HG02759 (cell line): ENCODE data around the gene LCNL1.

Experiments
- ATAC-seq: cut with Tn5 transposase; IDR thresholded peaks from one replicate; pipeline ENCODE4 v1.9.1; 2021; ENCODE audit warnings: mild to moderate bottlenecking, moderate library complexity; ENCODE audit not compliant: unreplicated experiment

Gene LCNL1

GRCh38 chr9:137008312-137008711 is 25.5 kb downstream of the LCNL1 start:
- no peak for ATAC-seq

- ATAC-seq, result no peak
Measured at GRCh38 chr9:137009217-137009616, 26.4 kb downstream of the LCNL1 start.

- ATAC-seq, result no peak
Measured at GRCh38 chr9:137009938-137010732, 27.3 kb downstream of the LCNL1 start.

- no peak for ATAC-seq
Measured at GRCh38 chr9:137011156-137011555, 28.4 kb downstream of the LCNL1 start.

GRCh38 chr9:137011907-137012675 is 29.3 kb downstream of the LCNL1 start:
- ATAC-seq, result no peak

GRCh38 chr9:137012694-137013570 is 30.1 kb downstream of the LCNL1 start:
- no peak for ATAC-seq

- no peak for ATAC-seq
Measured at GRCh38 chr9:137013571-137013940, 30.8 kb downstream of the LCNL1 start.

GRCh38 chr9:137014166-137014565 is 31.4 kb downstream of the LCNL1 start:
- no peak for ATAC-seq

- ATAC-seq, result no peak
Measured at GRCh38 chr9:137014776-137015539, 32.2 kb downstream of the LCNL1 start.

- ATAC-seq, result no peak
Measured at GRCh38 chr9:137015540-137015930, 32.7 kb downstream of the LCNL1 start.

GRCh38 chr9:137015976-137016375 is 33.2 kb downstream of the LCNL1 start:
- ATAC-seq, result no peak

GRCh38 chr9:137016436-137016835 is 33.6 kb downstream of the LCNL1 start:
- ATAC-seq, result no peak

GRCh38 chr9:137017071-137017470 is 34.3 kb downstream of the LCNL1 start:
- ATAC-seq, result no peak

- ATAC-seq, result no peak
Measured at GRCh38 chr9:137017791-137018497, 35.2 kb downstream of the LCNL1 start.

- no peak for ATAC-seq
Measured at GRCh38 chr9:137018761-137019559, 36.2 kb downstream of the LCNL1 start.

GRCh38 chr9:137019891-137020683 is 37.3 kb downstream of the LCNL1 start:
- no peak for ATAC-seq

GRCh38 chr9:137020771-137021567 is 38.2 kb downstream of the LCNL1 start:
- ATAC-seq, result no peak
